PC-3 (cell line): Measurements from ENCODE around the gene RANGAP1. TPM values are rescaled to one million over a fixed set of nuclear protein-coding genes. Genes with fewer than 3 reads are reported as not detected.

Experiments used
- ATAC-seq: fragments of 200-7000 bp; cut with Tn5 transposase; 2 replicates; pipeline ENCODE4 v1.9.1; 2020; ENCODE audit warnings: mild to moderate bottlenecking, moderate library complexity
- BruUV-seq: library from RNA; stranded (reverse); fragments of 400-500 nt; replicated peaks from 2 replicates; lab custom pipeline; 2021; lab: Mats Ljungman, UMichigan
- CTCF ChIA-PET: fragments of 300-600 bp; sonication (Branson Sonifier 250); formaldehyde crosslinking; loops from one replicate; lab custom pipeline; 2022; ENCODE audit warnings: antibody characterized with exemption; lab: Charles Lee
- POLR2A ChIA-PET: fragments of 300-600 bp; sonication (Branson Sonifier 250); formaldehyde crosslinking; loops from one replicate; lab custom pipeline; 2022; ENCODE audit warnings: antibody characterized with exemption; ENCODE audit not compliant: unreplicated experiment; lab: Charles Lee
- DNase-seq: peaks from one replicate; pipeline ENCODE4 v3.0.0-alpha.2; 2015
- H2AFZ ChIP-seq: fragments of 300-600 bp; sonication (generic); 2 replicates; pipeline ENCODE4 v1.6.0; 2016; ENCODE audit warnings: antibody characterized with exemption, low read length
- H3F3A ChIP-seq: fragments of 300-600 bp; sonication (generic); one replicate; pipeline ENCODE4 v1.6.0; 2017; ENCODE audit warnings: antibody characterized with exemption, low read length, control low read depth, mild to moderate bottlenecking; ENCODE audit not compliant: unreplicated experiment
- H3K27ac ChIP-seq: fragments of 300-600 bp; sonication (generic); 2 replicates; pipeline ENCODE4 v1.5.1; 2016; ENCODE audit warnings: mild to moderate bottlenecking, low read length
- H3K27me3 ChIP-seq: fragments of 300-600 bp; sonication (generic); 2 replicates; pipeline ENCODE4 v1.6.1; 2016; ENCODE audit warnings: low read length, mixed read lengths
- H3K36me3 ChIP-seq: fragments of 300-600 bp; sonication (generic); 2 replicates; pipeline ENCODE4 v1.6.1; 2016; ENCODE audit warnings: low read depth, mixed run types, low read length, mixed read lengths
- H3K4me1 ChIP-seq: fragments of 300-600 bp; sonication (generic); 2 replicates; pipeline ENCODE4 v1.5.1; 2016; ENCODE audit warnings: low read length; ENCODE audit not compliant: insufficient read depth
- H3K4me2 ChIP-seq: fragments of 300-600 bp; sonication (generic); 2 replicates; pipeline ENCODE4 v1.6.0; 2016; ENCODE audit warnings: low read length
- H3K4me3 ChIP-seq: fragments of 300-600 bp; sonication (generic); 2 replicates; pipeline ENCODE4 v1.5.1; 2016; ENCODE audit warnings: mild to moderate bottlenecking, low read length, mixed read lengths
- H3K79me2 ChIP-seq: fragments of 300-600 bp; sonication (generic); 2 replicates; pipeline ENCODE4 v1.6.1; 2017; ENCODE audit warnings: low read length, mixed read lengths
- H3K9ac ChIP-seq: fragments of 300-600 bp; sonication (generic); 2 replicates; pipeline ENCODE4 v1.6.0; 2016; ENCODE audit warnings: mild to moderate bottlenecking, low read length
- H3K9me2 ChIP-seq: fragments of 300-600 bp; sonication (generic); replicated peaks from 2 replicates; pipeline ENCODE4 v1.6.1; 2016; ENCODE audit warnings: mixed run types, low read length, mixed read lengths
- H3K9me3 ChIP-seq: fragments of 300-600 bp; sonication (generic); 2 replicates; pipeline ENCODE4 v1.6.1; 2016; ENCODE audit warnings: low read length, mixed read lengths
- H4K20me1 ChIP-seq: fragments of 300-600 bp; sonication (generic); 2 replicates; pipeline ENCODE4 v1.6.1; 2016; ENCODE audit warnings: low read length, mixed read lengths
- CTCF ChIP-seq: fragments of 300-600 bp; sonication (generic); conservative IDR thresholded peaks from 2 replicates; pipeline ENCODE4 v1.5.1; 2017; ENCODE audit warnings: antibody characterized with exemption, low read depth, mild to moderate bottlenecking, low read length
- EZH2 ChIP-seq: fragments of 300-600 bp; sonication (generic); IDR thresholded peaks from one replicate; pipeline ENCODE4 v1.6.1; 2017; ENCODE audit warnings: antibody characterized with exemption, mild to moderate bottlenecking, low read length; ENCODE audit not compliant: unreplicated experiment
- EZH2phosphoT487 ChIP-seq: fragments of 300-600 bp; sonication (generic); IDR thresholded peaks from 2 replicates; pipeline ENCODE4 v1.6.1; 2018; ENCODE audit warnings: mild to moderate bottlenecking, antibody characterized with exemption, low read length, borderline replicate concordance
- intact Hi-C: fragments of 100-400 bp; cut with micrococcal nuclease; formaldehyde crosslinking; loops from 2 replicates; pipeline ENCODE4 v1.9.0; 2023
- total RNA-seq: library from RNA; depleted of rRNA; stranded (reverse); fragments of >200 nt; gene quantifications from 2 replicates; pipeline ENCODE4 v1.2.3, GENCODE V29; 2014

RANGAP1 gene
- total RNA-seq, 1 experiment from 2014 or later = 99.0 TPM

- H3K4me1 ChIP-seq = no peaks in the 10 kb centered on the region
- peak within 1 kb of the TSS; percentile 40 for H3K27ac ChIP-seq
- H3K4me3 ChIP-seq = peak within 1 kb of the TSS; percentile 89
- ChIA-PET POLR2A (no interaction called here), CTCF (no interaction called here)
- H3F3A ChIP-seq = no peaks in the 10 kb centered on the region
- DNase-seq (peak; percentile 95), ATAC-seq (peak; percentile 100)
- BruUV-seq = TSS peak; percentile 84
- TF ChIP-seq CTCF (no peak), EZH2phosphoT487 (no peak), EZH2 (no peak)
- H3K9ac ChIP-seq = peak within 1 kb of the TSS; percentile 93
- intact Hi-C loops = no loop called here
- H3K9me3 ChIP-seq = no peaks in the 10 kb centered on the region
- H3K79me2 ChIP-seq = peaks cover 24% of the 10 kb centered on the region
- H3K36me3 ChIP-seq = no peaks in the 10 kb centered on the region
- no peaks in the 10 kb centered on the region for H3K27me3 ChIP-seq
- peak within 1 kb of the TSS; percentile 86 for H2AFZ ChIP-seq
- no peaks in the 10 kb centered on the region for H3K9me2 ChIP-seq
- peak within 1 kb of the TSS; percentile 88 for H3K4me2 ChIP-seq
- H4K20me1 ChIP-seq = no peaks in the 10 kb centered on the region
Measured at GRCh38 chr22:41204992-41205900, 80.7 kb downstream of the RANGAP1 start, which contains the start of gene L3MBTL2. Gene L3MBTL2 (plus strand): TSS chr22:41205312. CDS start chr22:41205363, 51 bp downstream.

GRCh38 chr22:41204066-41204465, 81.9 kb downstream of the RANGAP1 start:
- CTCF ChIA-PET = no interaction called here
- Histone ChIP-seq H3K4me1 (no peaks in the 10 kb centered on the region), H3K9me3 (no peaks in the 10 kb centered on the region), H3K27me3 (no peaks in the 10 kb centered on the region), H3K36me3 (no peaks in the 10 kb centered on the region), H3K79me2 (peaks cover 24% of the 10 kb centered on the region), H3F3A (no peaks in the 10 kb centered on the region), H4K20me1 (no peaks in the 10 kb centered on the region), H3K4me2 (no peak overlapping the region), H3K4me3 (no peak overlapping the region), H3K27ac (no peak overlapping the region), H3K9me2 (no peaks in the 10 kb centered on the region), H3K9ac (no peak overlapping the region), H2AFZ (no peak overlapping the region; the same call in 1 of the 2 replicates)
- BruUV-seq = no TSS peak
- intact Hi-C loops = no loop called here
- DNase-seq = no peak
- no peak for TF ChIP-seq CTCF
- TF ChIP-seq EZH2phosphoT487 = no peak
- TF ChIP-seq EZH2 = no peak
- no peak for ATAC-seq
- POLR2A ChIA-PET = no interaction called here

- POLR2A ChIA-PET = no interaction called here
- H3K36me3 ChIP-seq = no peaks in the 10 kb centered on the region
Measured at GRCh38 chr22:41203118-41203517, 82.9 kb downstream of the RANGAP1 start.

More at GRCh38 chr22:41203118-41203517, 82.9 kb downstream of the RANGAP1 start:
- no peaks in the 10 kb centered on the region for H3K9me2 ChIP-seq
- H3K27ac ChIP-seq = no peak overlapping the region
- H3K9me3 ChIP-seq = no peaks in the 10 kb centered on the region
- no peaks in the 10 kb centered on the region for H3K27me3 ChIP-seq
- no peaks in the 10 kb centered on the region for H3K4me1 ChIP-seq
- intact Hi-C loops = no loop called here
- no peak overlapping the region for H3K4me3 ChIP-seq
- DNase-seq = no peak
- H3K79me2 ChIP-seq = peaks cover 24% of the 10 kb centered on the region
- no peaks in the 10 kb centered on the region for H4K20me1 ChIP-seq
- TF ChIP-seq CTCF = no peak
- no peak for TF ChIP-seq EZH2phosphoT487
- no peak for TF ChIP-seq EZH2
- no peaks in the 10 kb centered on the region for H3F3A ChIP-seq
- no peak overlapping the region for H3K9ac ChIP-seq
- ATAC-seq = no peak
- no peak overlapping the region for H3K4me2 ChIP-seq
- BruUV-seq = no TSS peak
- no peak overlapping the region for H2AFZ ChIP-seq
- CTCF ChIA-PET = no interaction called here
